ENCODE measurements around the gene KRTAP10-12.

DNA sequence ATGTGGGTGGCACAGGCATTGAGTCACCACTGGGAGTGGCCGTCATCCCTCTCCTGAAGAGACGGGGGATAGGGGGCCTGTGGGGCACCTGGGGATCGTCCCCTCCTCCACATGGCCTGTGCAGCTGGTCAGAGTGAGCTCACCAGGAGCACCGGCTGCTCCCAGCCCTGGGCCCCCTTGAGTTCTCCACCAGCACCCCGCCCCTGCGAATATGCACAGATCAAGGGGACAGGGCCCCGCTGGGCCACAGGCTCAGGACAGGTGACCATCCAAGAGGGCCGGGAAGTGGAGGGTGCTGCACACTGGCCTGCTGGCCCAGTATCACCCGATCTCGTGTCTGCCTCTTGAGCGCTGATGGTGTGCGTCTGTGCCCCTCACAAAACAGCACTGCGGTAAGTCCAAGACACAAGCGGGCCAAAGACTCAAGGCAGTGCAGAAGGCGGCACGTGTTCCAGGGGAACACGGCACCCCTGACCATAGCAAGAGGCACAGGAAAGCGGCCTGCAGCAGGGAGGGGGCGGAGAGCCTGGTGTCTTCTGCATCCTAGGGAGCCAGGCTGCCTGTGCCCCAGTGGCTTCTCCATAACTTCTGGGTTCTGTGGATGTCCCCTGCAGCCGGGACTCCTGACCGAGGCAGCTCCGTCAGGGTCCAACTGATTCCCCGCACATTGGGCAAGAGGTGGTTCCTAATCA is 32.5 kb downstream of the KRTAP10-12 start:
- TF ChIP-seq EZH2phosphoT487 (IDR thresholded peaks at IDR 0.05; ENCODE audit: insufficient read depth, low read depth) (no peak), EZH2 (IDR thresholded peaks at IDR 0.05; ENCODE audit: insufficient read depth, poor library complexity, severe bottlenecking) (no peak)
